ENCODE measurements around the gene CIART. TPM values are rescaled to one million over a fixed set of nuclear protein-coding genes. Genes with fewer than 3 reads are reported as not detected.

CIART gene, protein sequence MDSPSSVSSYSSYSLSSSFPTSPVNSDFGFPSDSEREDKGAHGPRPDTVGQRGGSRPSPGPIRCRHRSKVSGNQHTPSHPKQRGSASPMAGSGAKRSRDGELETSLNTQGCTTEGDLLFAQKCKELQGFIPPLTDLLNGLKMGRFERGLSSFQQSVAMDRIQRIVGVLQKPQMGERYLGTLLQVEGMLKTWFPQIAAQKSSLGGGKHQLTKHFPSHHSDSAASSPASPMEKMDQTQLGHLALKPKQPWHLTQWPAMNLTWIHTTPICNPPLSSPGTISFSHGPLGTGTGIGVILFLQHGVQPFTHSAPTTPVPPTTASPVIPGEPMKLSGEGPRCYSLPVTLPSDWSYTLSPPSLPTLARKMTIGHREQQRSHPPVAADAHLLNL
- total RNA-seq = 2.9 and 8.5 TPM in 2 replicates

DNA sequence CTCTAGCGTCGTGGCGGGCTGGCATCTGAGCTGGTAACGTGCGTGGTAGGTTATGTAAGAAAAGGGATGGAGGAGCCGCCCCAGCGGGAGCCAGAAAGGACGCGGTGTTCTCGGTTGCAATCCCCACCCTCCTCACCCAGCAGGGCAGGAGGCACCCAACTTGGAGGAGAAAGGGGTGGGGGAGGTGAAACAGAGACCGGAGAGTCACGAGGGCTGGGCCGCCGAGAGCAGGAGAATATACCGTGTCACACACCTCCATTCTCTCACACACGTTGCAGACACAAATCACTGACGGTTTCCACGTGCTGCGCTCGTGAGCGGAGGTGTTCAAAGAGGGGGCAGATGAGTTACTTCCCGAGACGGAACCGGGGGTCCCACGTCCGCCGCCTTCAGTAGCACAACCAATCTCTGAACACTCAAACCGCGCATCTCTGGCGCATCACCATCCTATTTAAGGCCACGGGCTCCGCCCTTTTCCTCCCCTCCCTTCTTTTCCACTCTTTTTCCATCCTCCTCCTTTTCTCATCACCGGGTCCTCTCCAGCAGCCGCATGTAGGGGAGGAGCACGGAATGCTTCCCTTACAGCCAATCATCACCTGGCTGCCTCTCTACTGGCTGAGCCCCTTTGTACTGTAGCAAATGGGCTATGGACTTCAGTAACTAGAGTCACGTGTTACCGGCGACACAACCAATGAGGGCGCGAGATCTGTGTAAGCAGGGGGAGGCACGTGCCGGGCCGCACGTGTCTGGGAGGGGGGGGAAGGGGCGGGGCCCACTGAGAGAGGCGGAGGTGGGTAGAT lies at the start of gene CIART:
Gene CIART, plus strand, starts transcription at position 797 of the 800 bp plus-strand sequence. CDS start 714 bp downstream, outside the sequence.

DNA sequence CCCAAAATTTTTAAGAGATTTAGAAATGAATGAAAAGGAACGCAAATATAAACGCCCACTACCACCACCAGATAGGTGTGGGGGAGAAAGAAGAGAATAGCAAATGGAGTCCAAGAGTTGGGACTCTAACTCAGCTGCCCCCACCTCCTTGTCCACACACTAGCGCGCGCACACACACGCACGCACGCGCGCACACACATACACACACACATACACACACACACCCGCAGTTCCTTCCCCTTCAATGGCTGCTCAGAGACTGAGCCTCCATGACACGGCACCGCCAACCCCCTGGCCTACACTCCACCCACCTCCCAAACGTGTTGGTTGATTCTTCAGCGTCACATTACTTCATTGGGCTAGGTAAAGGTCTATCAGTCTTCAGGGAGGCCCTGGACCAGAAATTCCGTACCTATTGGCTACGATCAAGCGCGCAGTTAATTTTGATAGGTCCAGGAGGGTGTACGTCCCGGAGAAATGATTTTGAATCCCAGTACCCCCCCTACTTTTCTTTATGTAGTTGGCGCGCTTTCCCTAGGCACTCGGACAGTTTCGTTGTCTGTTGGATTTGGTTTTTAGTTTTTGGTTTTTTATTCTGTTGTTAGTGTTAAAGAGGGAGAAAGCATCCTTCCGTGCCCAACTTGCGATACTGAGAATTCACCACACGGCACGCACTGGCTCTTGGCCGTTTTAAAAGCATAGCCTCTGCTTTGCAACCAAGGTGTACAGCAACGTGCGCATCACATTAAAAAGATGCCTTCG lies 46.3 kb upstream of the CIART start, which contains the start of gene ANP32E:
Gene ANP32E, minus strand, starts transcription at position 261 of the 762 bp plus-strand sequence. CDS start 326 bp downstream, outside the sequence.

DNA sequence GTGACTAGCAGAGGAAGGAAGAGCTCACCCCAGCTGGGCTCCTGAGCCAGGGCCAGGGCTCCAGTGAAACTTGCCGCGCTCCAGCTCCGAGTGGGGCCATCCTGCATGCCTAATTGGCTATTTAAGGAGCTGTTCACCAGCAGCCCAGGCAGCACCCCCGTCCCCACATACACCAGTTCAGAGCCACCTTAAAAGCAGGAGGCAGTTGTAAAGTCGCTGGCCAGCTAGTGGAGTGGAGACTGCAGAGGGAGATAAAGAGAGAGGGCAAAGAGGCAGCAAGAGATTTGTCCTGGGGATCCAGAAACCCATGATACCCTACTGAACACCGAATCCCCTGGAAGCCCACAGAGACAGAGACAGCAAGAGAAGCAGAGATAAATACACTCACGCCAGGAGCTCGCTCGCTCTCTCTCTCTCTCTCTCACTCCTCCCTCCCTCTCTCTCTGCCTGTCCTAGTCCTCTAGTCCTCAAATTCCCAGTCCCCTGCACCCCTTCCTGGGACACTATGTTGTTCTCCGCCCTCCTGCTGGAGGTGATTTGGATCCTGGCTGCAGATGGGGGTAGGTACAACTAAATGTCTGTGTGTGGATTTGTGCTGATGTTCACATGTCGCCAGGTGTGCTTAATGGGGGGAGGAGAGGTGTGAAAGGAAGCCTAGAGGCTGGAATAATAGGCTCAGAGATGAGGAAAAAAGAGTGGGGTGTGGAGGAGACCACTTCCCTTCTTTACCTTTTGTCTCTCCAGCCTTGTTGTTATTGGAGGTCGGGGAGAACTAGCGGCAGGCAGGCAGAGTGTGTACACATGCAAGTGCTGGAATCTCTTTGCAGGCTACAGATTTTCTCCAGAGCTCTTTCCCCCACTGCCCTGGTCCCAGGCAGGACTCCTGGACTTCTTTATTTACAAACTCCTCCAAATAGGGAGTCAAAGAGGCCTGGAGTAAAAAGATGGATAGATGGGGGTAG lies 24.4 kb upstream of the CIART start, which contains the start of gene CA14:
Gene CA14, plus strand, starts transcription at position 151 of the 962 bp plus-strand sequence. Its CDS starts 355 bp downstream, at position 506.

DNA sequence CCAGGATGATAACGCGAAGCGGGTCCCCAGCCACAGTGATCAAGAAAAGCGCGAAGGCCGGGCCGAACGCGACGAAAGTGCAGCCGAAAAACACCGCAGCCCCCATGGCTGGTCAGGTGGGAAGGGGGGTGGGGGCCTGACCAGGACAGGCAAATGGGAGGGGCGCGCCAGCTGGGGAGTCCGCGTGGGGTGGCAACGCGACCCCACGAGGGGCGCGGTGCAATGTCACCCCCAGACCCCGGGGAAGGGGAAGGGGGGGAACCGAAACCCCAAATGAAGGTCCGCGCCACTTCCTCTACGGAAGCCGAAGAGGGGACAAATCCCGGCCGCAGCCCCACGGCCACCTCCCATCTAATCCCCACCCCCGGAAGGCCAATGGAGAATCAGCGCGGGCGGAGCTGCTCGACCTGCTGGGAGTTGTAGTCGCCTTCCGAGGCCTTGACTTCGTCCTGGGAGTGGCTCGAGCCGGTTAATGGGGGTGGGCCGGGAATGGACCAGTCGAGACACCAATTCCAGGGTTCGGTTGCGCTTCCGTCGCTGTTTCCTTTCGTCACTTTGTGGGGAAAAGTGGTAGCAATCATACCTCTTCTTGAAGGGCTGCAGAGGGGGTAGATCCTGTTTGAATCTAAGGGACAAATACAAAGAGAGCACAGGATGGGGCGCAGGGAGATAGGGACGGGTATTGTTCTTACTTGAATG lies 13.5 kb upstream of the CIART start, which contains the start of gene APH1A:
Gene APH1A, minus strand, starts transcription at position 312 of the 699 bp plus-strand sequence. Its CDS starts 206 bp downstream, at position 106.

DNA sequence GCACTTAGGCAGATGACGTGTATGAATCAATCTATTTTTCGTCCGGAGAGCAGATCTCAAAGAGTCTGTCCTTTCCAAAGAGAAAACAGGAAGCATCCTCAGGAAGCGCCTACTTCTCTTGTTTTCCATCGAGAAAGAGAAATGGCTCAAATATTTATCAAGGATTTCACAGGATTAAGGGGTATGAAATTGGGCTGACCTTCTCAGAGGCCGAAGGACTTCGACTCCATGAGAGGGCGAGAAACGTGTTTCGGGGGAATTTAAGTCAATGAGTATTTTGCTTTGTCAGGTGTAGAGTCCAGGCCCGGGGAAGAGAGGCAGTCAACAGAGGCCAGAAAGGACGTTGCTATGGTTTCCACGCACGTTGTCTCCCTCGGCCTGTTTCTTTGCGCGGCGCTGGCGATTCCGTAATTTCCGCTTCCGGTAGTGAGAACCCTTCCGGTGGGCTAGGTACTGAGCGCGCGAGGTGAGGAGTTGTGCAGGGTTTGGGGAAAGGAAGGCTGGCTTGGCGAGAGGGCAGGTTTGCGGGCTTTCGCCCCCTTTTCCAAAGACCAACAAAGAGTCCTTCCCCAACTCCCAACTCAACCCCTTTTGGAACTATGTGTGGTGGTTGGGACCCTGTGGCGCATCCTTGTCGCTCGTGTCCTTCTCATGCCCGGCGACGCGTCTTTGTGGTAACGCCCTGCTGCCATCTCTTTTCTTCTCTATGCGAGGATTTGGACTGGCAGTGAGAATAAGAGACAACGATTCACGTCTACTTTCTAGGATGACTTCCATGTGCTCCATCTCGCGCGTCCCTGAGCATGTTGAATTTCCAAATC lies 11.3 kb downstream of the CIART start, which contains the start of gene MRPS21:
Gene MRPS21, plus strand, starts transcription at position 429 of the 821 bp plus-strand sequence. CDS start 506 bp downstream, outside the sequence.

Other genes with a start within 250 kb of the CIART start
- gene VPS45, start 214.8 kb upstream of the CIART start, total RNA-seq = 18.6 and 20.2 TPM in 2 replicates
- 23.3 and 30.1 TPM in 2 replicates for gene PLEKHO1, start 132.6 kb upstream of the CIART start, total RNA-seq
- gene ANP32E, start 46.4 kb upstream of the CIART start, total RNA-seq = 9.2 and 13.3 TPM in 2 replicates
- gene CA14, start 24.8 kb upstream of the CIART start, total RNA-seq = not detected in 2 replicates
- 56.1 and 65.0 TPM in 2 replicates for gene APH1A, start 13.5 kb upstream of the CIART start, total RNA-seq
- gene C1orf54, start 9.8 kb upstream of the CIART start, total RNA-seq = 11.8 and 16.6 TPM in 2 replicates
- 47.2 and 54.9 TPM in 2 replicates for gene MRPS21, start 11.3 kb downstream of the CIART start, total RNA-seq
- gene PRPF3, start 39.0 kb downstream of the CIART start, total RNA-seq = 17.2 and 19.6 TPM in 2 replicates
- 14.4 and 14.5 TPM in 2 replicates for gene RPRD2, start 81.6 kb downstream of the CIART start, total RNA-seq
- 10.5 and 12.0 TPM in 2 replicates for gene TARS2, start 204.9 kb downstream of the CIART start, total RNA-seq
- 38.7 and 48.1 TPM in 2 replicates for gene ECM1, start 225.6 kb downstream of the CIART start, total RNA-seq
- not detected in 2 replicates for gene FALEC, start 233.2 kb downstream of the CIART start, total RNA-seq